OCI-LY7 (cell line): ENCODE measurements around the gene NT5C2.

ENCODE experiments used
- EZH2phosphoT487 ChIP-seq: fragments of 200-600 bp; sonication (generic); IDR thresholded peaks from 2 replicates; pipeline ENCODE4 v1.6.1; 2018; ENCODE audit warnings: low read depth, borderline replicate concordance, mild to moderate bottlenecking, mixed run types, antibody characterized with exemption, low read length, moderate library complexity, mixed read lengths
- TF ChIP-seq, protein P1 (sequence below): fragments of 200-600 bp; sonication (generic); conservative IDR thresholded peaks from 2 replicates; pipeline ENCODE4 v1.5.1; 2014; ENCODE audit warnings: mild to moderate bottlenecking, antibody characterized with exemption, low read length, moderate library complexity, mixed read lengths

DNA sequence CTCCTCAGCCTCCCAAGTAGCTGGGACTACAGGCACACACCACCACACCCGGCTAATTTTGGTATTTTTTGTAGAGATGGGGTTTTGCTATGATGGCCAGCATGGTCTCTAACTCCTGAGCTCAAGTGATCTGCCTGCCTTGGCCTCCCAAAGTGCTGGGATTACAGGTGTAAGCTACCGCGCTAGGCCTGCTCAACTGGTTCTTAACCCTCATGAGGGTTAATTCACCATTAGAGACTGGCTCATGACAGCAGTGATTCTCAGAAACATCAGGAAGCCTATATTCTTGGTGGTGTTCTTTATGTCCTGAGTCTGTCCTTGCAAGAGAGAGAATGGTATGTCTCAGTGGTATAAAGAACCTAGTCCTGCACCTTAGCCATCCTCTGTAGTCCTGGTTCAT is 10.4 kb upstream of the NT5C2 start:
- TF ChIP-seq EZH2phosphoT487, result no peak
- TF ChIP-seq, protein P1, sequence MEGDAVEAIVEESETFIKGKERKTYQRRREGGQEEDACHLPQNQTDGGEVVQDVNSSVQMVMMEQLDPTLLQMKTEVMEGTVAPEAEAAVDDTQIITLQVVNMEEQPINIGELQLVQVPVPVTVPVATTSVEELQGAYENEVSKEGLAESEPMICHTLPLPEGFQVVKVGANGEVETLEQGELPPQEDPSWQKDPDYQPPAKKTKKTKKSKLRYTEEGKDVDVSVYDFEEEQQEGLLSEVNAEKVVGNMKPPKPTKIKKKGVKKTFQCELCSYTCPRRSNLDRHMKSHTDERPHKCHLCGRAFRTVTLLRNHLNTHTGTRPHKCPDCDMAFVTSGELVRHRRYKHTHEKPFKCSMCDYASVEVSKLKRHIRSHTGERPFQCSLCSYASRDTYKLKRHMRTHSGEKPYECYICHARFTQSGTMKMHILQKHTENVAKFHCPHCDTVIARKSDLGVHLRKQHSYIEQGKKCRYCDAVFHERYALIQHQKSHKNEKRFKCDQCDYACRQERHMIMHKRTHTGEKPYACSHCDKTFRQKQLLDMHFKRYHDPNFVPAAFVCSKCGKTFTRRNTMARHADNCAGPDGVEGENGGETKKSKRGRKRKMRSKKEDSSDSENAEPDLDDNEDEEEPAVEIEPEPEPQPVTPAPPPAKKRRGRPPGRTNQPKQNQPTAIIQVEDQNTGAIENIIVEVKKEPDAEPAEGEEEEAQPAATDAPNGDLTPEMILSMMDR, result no peak
